ENCODE results near the gene CMSS1.

The CMSS1 gene

GRCh38 chr3:99867594-99868310 lies 50.1 kb downstream of the CMSS1 start:
- peak in 1 of 2 donors; percentile 14 for ATAC-seq (replicated peaks)

GRCh38 chr3:99868311-99868646 lies 50.6 kb downstream of the CMSS1 start:
- Mint-ChIP-seq H3K4me1 (peaks cover 20 to 44% of the 10 kb centered on the region in 2 donors), H3K4me3 (no peak overlapping the region), H3K27me3 (no peaks in the 10 kb centered on the region), H3K36me3 (peaks cover 11 to 17% of the 10 kb centered on the region in 2 donors), H3K9me3 (no peaks in the 10 kb centered on the region), H3K27ac (no peak overlapping the region)
- no peak for ATAC-seq (replicated peaks)
- DNase-seq: no peak

More at GRCh38 chr3:99867594-99868310, 50.1 kb downstream of the CMSS1 start:
- H3K27me3 Mint-ChIP-seq: no peaks in the 10 kb centered on the region
- no peak for DNase-seq
- peaks cover 20 to 47% of the 10 kb centered on the region in 2 donors for H3K4me1 Mint-ChIP-seq
- peaks cover 16 to 21% of the 10 kb centered on the region in 2 donors for H3K36me3 Mint-ChIP-seq
- no peak overlapping the region for H3K4me3 Mint-ChIP-seq
- H3K27ac Mint-ChIP-seq: no peak overlapping the region
- H3K9me3 Mint-ChIP-seq: peaks cover 0 to 2% of the 10 kb centered on the region in 2 donors

GRCh38 chr3:99869621-99870020 lies 52.0 kb downstream of the CMSS1 start:
- no peaks in the 10 kb centered on the region for H3K9me3 Mint-ChIP-seq
- ATAC-seq (replicated peaks) (no peak), DNase-seq (no peak)
- H3K4me1 Mint-ChIP-seq: peaks cover 18 to 48% of the 10 kb centered on the region in 2 donors
- H3K36me3 Mint-ChIP-seq: peaks cover 6 to 12% of the 10 kb centered on the region in 2 donors
- H3K4me3 Mint-ChIP-seq: no peak overlapping the region
- H3K27me3 Mint-ChIP-seq: no peaks in the 10 kb centered on the region
- H3K27ac Mint-ChIP-seq: no peak overlapping the region

GRCh38 chr3:99870712-99871111 lies 53.0 kb downstream of the CMSS1 start:
- Mint-ChIP-seq H3K4me3 (no peak overlapping the region), H3K9me3 (no peaks in the 10 kb centered on the region), H3K36me3 (peaks cover 4 to 7% of the 10 kb centered on the region in 2 donors), H3K4me1 (peaks cover 18 to 46% of the 10 kb centered on the region in 2 donors), H3K27me3 (no peaks in the 10 kb centered on the region), H3K27ac (no peak overlapping the region)
- DNase-seq (no peak), ATAC-seq (replicated peaks) (no peak)

GRCh38 chr3:99871231-99872045 lies 53.8 kb downstream of the CMSS1 start:
- H3K4me3 Mint-ChIP-seq: no peak overlapping the region
- no peak overlapping the region for H3K27ac Mint-ChIP-seq
- no peaks in the 10 kb centered on the region for H3K27me3 Mint-ChIP-seq
- H3K4me1 Mint-ChIP-seq: peaks cover 14 to 42% of the 10 kb centered on the region in 2 donors
- no peak for DNase-seq
- ATAC-seq (replicated peaks): no peak
- peaks cover 2 to 7% of the 10 kb centered on the region in 2 donors for H3K36me3 Mint-ChIP-seq
- H3K9me3 Mint-ChIP-seq: no peaks in the 10 kb centered on the region

- peaks cover 0 to 3% of the 10 kb centered on the region in 2 donors for H3K36me3 Mint-ChIP-seq
- no peaks in the 10 kb centered on the region for H3K9me3 Mint-ChIP-seq
- H3K27me3 Mint-ChIP-seq: no peaks in the 10 kb centered on the region
- ATAC-seq (replicated peaks): peak; percentile 59 to 72
- peak overlapping the region in 1 of 2 donors; percentile 47 for H3K4me3 Mint-ChIP-seq
- peaks cover 17 to 42% of the 10 kb centered on the region in 2 donors for H3K4me1 Mint-ChIP-seq
- no peak overlapping the region for H3K27ac Mint-ChIP-seq
- DNase-seq: no peak
These were observed 55.2 kb downstream of the CMSS1 start for GRCh38 chr3:99872923-99873254.

GRCh38 chr3:99873269-99874102 lies 55.8 kb downstream of the CMSS1 start:
- H3K4me3 Mint-ChIP-seq: no peak overlapping the region
- DNase-seq (no peak), ATAC-seq (replicated peaks) (no peak)
- H3K9me3 Mint-ChIP-seq: no peaks in the 10 kb centered on the region
- no peaks in the 10 kb centered on the region for H3K27me3 Mint-ChIP-seq
- H3K36me3 Mint-ChIP-seq: peaks cover 0 to 3% of the 10 kb centered on the region in 2 donors
- no peak overlapping the region for H3K27ac Mint-ChIP-seq
- peaks cover 18 to 42% of the 10 kb centered on the region in 2 donors for H3K4me1 Mint-ChIP-seq

- H3K4me1 Mint-ChIP-seq: peaks cover 18 to 39% of the 10 kb centered on the region in 2 donors
- H3K27ac Mint-ChIP-seq: no peak overlapping the region
- no peak overlapping the region for H3K4me3 Mint-ChIP-seq
- no peaks in the 10 kb centered on the region for H3K27me3 Mint-ChIP-seq
- H3K9me3 Mint-ChIP-seq: no peaks in the 10 kb centered on the region
- ATAC-seq (replicated peaks) (no peak), DNase-seq (no peak)
- no peaks in the 10 kb centered on the region for H3K36me3 Mint-ChIP-seq
These were observed 56.8 kb downstream of the CMSS1 start for GRCh38 chr3:99874237-99875002.

GRCh38 chr3:99875581-99875928 lies 57.9 kb downstream of the CMSS1 start:
- peak; percentile 14 to 19 for ATAC-seq (replicated peaks)
- no peaks in the 10 kb centered on the region for H3K27me3 Mint-ChIP-seq
- H3K4me1 Mint-ChIP-seq: peaks cover 18 to 39% of the 10 kb centered on the region in 2 donors
- H3K4me3 Mint-ChIP-seq: peak overlapping the region; percentile 77 to 83
- no peaks in the 10 kb centered on the region for H3K9me3 Mint-ChIP-seq
- no peaks in the 10 kb centered on the region for H3K36me3 Mint-ChIP-seq
- DNase-seq: no peak
- H3K27ac Mint-ChIP-seq: peak overlapping the region; percentile 14

- Mint-ChIP-seq H3K27me3 (no peaks in the 10 kb centered on the region), H3K27ac (peak overlapping the region; percentile 26), H3K4me3 (peak overlapping the region; percentile 77 to 83), H3K4me1 (peaks cover 19 to 43% of the 10 kb centered on the region in 2 donors), H3K9me3 (no peaks in the 10 kb centered on the region), H3K36me3 (no peaks in the 10 kb centered on the region)
- DNase-seq (peak; percentile 64), ATAC-seq (replicated peaks) (peak; percentile 91 to 96)
These were observed 58.5 kb downstream of the CMSS1 start for GRCh38 chr3:99875929-99876841.

- no peak for ATAC-seq (replicated peaks)
- Mint-ChIP-seq H3K27ac (no peak overlapping the region), H3K4me1 (peaks cover 20 to 47% of the 10 kb centered on the region in 2 donors), H3K36me3 (no peaks in the 10 kb centered on the region), H3K27me3 (no peaks in the 10 kb centered on the region), H3K4me3 (no peak overlapping the region), H3K9me3 (no peaks in the 10 kb centered on the region)
- no peak for DNase-seq
These were observed 59.4 kb downstream of the CMSS1 start for GRCh38 chr3:99877031-99877579.

GRCh38 chr3:99878005-99878404 lies 60.3 kb downstream of the CMSS1 start:
- peak overlapping the region; percentile 11 for H3K27ac Mint-ChIP-seq
- H3K9me3 Mint-ChIP-seq: no peaks in the 10 kb centered on the region
- DNase-seq: no peak
- no peaks in the 10 kb centered on the region for H3K27me3 Mint-ChIP-seq
- peaks cover 15 to 43% of the 10 kb centered on the region in 2 donors for H3K4me1 Mint-ChIP-seq
- peak in 1 of 2 donors; percentile 48 for ATAC-seq (replicated peaks)
- H3K4me3 Mint-ChIP-seq: no peak overlapping the region
- no peaks in the 10 kb centered on the region for H3K36me3 Mint-ChIP-seq

GRCh38 chr3:99879275-99879674 lies 61.6 kb downstream of the CMSS1 start:
- Mint-ChIP-seq H3K4me3 (no peak overlapping the region), H3K27me3 (no peaks in the 10 kb centered on the region), H3K4me1 (peaks cover 15 to 38% of the 10 kb centered on the region in 2 donors), H3K27ac (no peak overlapping the region), H3K9me3 (no peaks in the 10 kb centered on the region), H3K36me3 (no peaks in the 10 kb centered on the region)
- DNase-seq: no peak
- ATAC-seq (replicated peaks): no peak

Measured in stimulated activated naive B cell treated with anti-CD40 and anti-IgM and Interleukin-4, amounts not matched to agents 10 μg/mL and 1 μg/mL and 100 μg/mL, for 72 hours (primary cell).